Activated naive CD4-positive, alpha-beta T cell treated with anti-CD3 and anti-CD28 coated beads, Interleukin-2, amount 50 U/mL, for 72 hours (primary cell): ENCODE results near the gene SLIT1. TPM values are rescaled to one million over a fixed set of nuclear protein-coding genes. Genes with fewer than 3 reads are reported as not detected.

Source experiments
- ATAC-seq, 2 donors: fragments of 150-1000 bp; cut with Tn5 transposase; 2 replicates each; pipeline ENCODE4 v1.10.0; 2021; ENCODE audit warnings: mild to moderate bottlenecking in 2 of 2, moderate library complexity in 2 of 2
- DNase-seq, 2 donors: peaks; one replicate each; pipeline ENCODE4 v3.0.0; 2021 to 2022; ENCODE audit warnings: low spot score in 2 of 2
- H3K27ac Mint-ChIP-seq, 2 donors: one replicate each; pipeline ENCODE4 v1.8.0; 2022; ENCODE audit warnings: mild to moderate bottlenecking in 2 of 2, mixed read lengths in 2 of 2
- H3K36me3 Mint-ChIP-seq, 2 donors: one replicate each; pipeline ENCODE4 v1.8.0; 2022; ENCODE audit warnings: mixed read lengths in 2 of 2
- H3K9me3 Mint-ChIP-seq, 2 donors: one replicate each; pipeline ENCODE4 v1.8.0; 2022; ENCODE audit warnings: mixed read lengths in 2 of 2
- total RNA-seq, 2 donors: library from RNA; stranded (reverse); gene quantifications; one replicate each; pipeline ENCODE4 v1.2.3, GENCODE V29; 2022

SLIT1 gene
- total RNA-seq, 2 donors from 2014 or later, result 0.99 to 1.4 TPM

DNA sequence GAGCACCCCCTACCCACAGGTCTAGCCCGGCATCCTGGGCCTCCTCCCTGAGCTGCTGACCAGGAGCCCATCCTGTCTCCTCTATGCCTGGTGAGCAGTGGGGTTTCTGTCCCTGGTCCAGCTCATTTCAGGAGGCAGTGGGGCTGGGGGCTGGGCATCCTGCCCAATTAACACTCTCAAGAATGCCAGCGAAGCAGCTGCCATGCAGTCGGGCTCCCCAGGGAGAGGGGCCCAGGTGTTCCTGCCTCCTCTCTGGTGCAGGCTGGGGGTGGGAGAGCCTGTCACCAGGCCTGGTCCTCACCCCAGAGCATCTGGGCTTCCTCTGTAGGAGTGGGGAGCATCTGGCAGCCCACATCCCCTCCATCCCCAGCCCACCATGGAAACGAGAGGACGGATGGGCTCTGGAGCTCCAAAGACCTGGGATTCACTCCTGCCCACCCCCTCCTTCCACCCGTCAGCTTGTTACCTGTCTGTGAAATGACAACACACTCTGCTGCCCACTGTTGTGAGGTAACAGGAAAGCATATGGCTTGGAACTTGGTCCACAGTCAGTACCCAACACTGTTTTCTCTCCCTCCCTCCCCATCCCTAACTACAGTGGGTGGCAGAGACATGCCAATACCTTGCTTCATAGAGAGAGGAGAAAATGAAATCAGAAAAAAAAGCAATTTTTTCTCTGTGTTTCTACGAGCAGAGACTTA is 69.1 kb downstream of the SLIT1 start:
- no peak overlapping the region for H3K27ac Mint-ChIP-seq
- H3K9me3 Mint-ChIP-seq, result no peaks in the 10 kb centered on the region
- DNase-seq, result no peak
- no peak for ATAC-seq
- H3K36me3 Mint-ChIP-seq, result no peaks in the 10 kb centered on the region

DNA sequence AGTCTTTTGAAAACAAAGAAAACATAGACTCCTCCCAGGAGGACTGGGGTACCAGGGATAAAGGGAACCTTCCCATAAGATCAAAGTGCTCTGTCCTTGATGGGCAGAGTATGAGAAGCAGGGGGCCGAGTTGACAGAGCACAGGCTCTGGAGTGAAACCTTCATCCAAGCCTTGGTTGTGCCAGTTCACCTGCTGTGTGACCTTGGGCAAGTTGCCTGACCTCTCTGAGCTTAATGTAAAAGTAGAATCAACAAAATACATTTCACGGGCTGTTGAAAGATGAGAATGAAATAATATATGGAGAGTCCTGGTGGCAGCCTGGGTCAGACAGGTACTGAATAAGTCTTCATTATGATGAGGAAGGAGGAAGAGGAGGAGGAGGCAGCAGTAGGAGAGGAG is 69.9 kb downstream of the SLIT1 start:
- no peaks in the 10 kb centered on the region for H3K9me3 Mint-ChIP-seq
- DNase-seq (no peak), ATAC-seq (no peak)
- H3K27ac Mint-ChIP-seq, result no peak overlapping the region
- no peaks in the 10 kb centered on the region for H3K36me3 Mint-ChIP-seq

DNA sequence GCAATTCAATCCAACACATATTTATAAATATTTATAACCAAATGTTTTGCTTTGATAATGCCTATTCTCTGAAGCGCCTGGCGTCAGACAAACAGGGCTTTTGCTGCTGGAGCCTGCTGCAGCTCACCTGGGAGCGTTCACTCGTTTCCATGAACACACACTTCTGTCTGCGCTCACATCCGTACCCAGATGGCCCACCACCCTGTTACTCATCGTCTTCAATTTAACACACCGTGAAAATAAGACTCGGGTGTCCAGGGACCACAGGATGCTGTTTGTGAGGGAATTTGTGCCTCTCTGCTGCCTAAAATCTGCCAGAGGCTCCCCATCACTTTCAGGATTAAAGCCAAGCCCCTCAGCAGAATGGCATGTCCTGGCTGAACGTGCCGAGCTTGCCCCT is 74.1 kb downstream of the SLIT1 start:
- Mint-ChIP-seq H3K9me3 (no peaks in the 10 kb centered on the region), H3K27ac (no peak overlapping the region), H3K36me3 (no peaks in the 10 kb centered on the region)
- no peak for DNase-seq
- ATAC-seq, result no peak

DNA sequence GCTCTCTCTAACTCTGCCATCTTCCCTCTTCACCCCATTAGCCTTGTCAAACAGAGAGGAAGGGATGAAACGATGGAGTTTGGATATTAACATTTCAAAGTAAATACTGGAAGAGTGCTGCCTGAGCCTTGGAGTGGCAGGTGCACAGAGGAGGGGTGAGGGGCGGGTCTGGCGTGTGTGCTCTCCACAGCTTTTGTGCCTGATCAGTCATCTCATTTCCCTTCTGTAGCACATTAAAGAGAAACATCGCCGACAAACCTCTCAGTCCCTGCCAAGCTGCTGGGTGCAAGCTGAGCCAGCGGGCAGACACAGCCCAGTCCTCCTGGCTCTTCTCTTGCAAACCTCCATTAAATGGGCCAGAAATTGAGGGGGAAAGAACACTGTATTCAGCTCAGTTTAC is 76.2 kb downstream of the SLIT1 start:
- Mint-ChIP-seq H3K27ac (no peak overlapping the region), H3K36me3 (no peaks in the 10 kb centered on the region), H3K9me3 (no peaks in the 10 kb centered on the region)
- DNase-seq, result no peak
- ATAC-seq, result no peak

DNA sequence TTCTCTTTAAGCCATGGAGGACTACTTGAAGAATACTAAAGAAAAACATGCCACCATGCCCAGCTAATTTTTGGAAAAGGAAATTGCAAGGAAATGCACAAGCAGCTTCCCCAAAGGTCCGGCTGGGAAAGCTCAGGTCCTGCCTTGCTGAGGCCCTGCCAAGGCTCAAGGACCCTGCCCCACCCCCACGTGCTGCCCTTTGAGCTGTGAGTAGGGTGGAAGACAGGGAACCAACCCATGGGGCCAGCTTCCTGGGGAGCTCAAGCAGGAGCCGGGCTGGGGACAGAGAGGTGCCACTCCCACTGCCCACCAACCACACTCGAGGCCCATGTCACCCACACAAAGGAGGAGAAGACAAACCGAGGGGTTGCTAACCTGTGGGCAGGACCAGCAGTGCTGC is 78.2 kb downstream of the SLIT1 start:
- ATAC-seq (no peak), DNase-seq (no peak)
- no peaks in the 10 kb centered on the region for H3K36me3 Mint-ChIP-seq
- H3K9me3 Mint-ChIP-seq, result no peaks in the 10 kb centered on the region
- no peak overlapping the region for H3K27ac Mint-ChIP-seq

DNA sequence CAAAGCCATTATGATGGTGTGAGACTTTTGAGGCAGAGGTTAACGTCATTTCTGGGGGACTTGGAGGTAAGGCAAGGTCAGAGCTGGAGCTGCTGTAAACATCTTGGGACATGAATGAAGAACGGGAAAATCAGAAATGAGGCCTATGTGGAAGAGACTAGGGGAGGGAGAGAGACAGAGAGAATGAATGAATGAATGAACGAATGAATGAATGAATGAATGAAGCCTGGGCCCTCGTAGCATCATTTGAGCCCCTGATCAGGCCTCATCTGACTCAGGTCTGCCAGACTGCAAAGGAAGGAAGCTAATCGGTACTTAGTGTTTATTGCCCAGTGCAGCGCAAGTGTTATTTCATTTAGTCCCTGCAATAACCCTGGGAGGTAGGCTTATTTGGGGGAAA is 79.6 kb downstream of the SLIT1 start:
- no peak overlapping the region for H3K27ac Mint-ChIP-seq
- ATAC-seq, result no peak
- no peaks in the 10 kb centered on the region for H3K36me3 Mint-ChIP-seq
- no peak for DNase-seq
- H3K9me3 Mint-ChIP-seq, result no peaks in the 10 kb centered on the region

DNA sequence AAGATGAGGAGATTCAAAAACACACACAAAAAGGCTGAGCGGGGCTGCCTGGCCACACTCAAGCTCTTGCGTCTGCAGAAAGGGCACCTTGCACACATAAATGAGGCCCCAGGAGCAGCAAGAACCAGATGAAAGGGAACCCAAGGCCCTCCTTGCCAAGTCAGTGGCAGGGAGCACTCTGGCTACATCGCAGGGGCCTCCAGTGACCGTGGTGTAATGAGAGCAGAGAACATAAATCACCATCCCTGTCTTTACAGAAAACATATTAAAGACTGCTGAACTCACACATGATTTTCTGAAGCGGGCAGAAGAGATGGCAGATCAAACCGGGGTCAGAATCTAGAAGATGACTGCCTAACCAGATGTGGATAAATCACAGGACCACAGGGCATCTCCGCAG is 80.5 kb downstream of the SLIT1 start:
- Mint-ChIP-seq H3K9me3 (no peaks in the 10 kb centered on the region), H3K36me3 (no peaks in the 10 kb centered on the region), H3K27ac (no peak overlapping the region)
- no peak for ATAC-seq
- no peak for DNase-seq

DNA sequence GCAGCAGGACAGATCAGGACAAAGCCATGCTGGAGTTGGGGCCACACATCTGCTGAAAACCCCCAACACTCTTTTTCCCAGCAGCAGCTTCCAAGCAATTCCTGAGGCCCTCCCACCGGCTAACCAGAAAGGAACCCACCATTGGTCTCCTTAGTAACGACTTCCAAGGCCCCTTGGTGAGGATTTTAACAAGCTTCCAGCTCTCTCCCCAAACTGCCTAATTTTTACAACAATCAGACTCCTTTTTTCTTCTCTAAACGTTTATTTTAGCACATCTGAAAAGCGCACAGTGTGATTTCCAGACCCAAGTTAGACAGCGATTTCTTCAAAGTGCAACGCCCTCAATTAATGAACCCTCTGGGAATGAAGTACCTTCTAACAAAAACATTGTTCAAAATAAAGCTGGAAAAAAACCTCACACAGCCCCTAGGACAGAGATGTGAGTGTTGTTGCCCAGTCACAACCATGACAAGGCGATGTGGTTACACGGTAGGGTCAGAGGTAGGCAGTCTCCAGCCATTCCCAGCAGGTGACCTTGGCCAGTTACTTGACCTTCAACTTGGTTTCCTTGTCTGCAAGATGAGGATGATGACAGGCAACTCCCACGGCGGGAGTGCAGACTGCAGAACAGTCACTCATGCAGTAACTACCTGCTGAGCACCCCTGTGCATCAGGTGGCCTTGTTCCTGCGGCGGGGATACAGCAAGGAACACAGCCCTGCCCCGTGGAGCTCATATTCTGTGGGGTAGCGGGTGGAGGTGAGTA is 82.3 kb downstream of the SLIT1 start:
- Mint-ChIP-seq H3K9me3 (no peaks in the 10 kb centered on the region), H3K36me3 (no peaks in the 10 kb centered on the region), H3K27ac (peak overlapping the region in 1 of 2 donors; percentile 1)
- DNase-seq, result no peak
- ATAC-seq, result no peak

DNA sequence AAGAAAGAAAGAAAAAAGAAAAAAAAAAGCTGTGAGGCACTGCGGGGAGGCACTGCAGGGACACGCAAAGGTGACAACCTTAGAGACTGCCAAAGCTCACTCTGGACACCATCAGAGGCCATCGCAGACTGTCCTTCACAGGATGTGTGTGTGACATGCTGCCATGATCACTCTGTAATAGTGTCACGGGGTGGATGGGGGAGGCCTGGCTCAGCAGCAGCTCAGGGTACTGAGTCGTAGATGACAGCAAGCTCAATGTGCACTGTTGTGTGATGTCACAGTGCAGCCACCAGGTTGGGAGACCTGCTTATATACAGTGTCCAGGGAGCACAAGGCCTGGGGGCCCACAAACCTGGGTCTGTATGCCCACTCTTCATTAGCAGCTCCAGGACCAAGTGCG is 83.3 kb downstream of the SLIT1 start:
- no peak for ATAC-seq
- H3K9me3 Mint-ChIP-seq, result no peaks in the 10 kb centered on the region
- H3K27ac Mint-ChIP-seq, result no peak overlapping the region
- DNase-seq, result no peak
- H3K36me3 Mint-ChIP-seq, result no peaks in the 10 kb centered on the region

DNA sequence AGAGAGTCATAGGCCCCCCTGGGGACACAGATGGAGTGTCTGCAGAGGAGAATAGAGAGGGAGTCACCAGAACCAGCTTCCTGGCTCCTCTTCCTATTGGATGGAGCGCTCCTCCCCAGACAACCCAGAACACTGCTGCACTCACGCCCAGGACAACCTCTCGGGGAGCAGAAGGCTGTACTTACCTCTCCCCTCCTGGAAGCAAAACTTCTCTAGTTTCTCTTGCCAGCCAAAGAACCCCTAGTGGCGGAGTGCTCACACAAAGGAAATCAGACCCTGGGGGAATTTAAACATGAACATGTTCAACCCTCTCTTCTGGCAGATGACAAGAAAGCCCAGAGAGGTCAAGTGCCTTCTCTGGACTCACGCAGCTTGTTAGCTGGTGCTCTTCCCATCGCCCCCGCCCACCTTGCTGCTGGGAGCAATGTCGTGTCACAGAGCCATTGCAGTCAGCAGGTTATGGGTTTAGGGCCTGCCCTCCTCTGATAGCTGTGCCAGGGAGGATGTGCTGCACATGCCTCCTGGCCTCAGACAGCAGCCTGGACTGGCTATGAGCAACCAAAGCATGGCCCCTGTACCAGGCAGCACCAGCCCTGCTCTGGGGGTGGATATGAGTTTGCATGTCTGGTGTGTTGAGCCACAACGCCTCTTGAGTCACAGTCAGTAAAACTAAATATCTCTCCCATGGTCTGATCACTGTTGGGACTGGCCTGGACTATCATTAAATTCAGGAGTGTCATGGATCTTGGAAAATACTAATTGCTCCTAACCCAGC is 84.4 kb downstream of the SLIT1 start:
- Mint-ChIP-seq H3K36me3 (no peaks in the 10 kb centered on the region), H3K27ac (no peak overlapping the region), H3K9me3 (no peaks in the 10 kb centered on the region)
- ATAC-seq (no peak), DNase-seq (no peak)

DNA sequence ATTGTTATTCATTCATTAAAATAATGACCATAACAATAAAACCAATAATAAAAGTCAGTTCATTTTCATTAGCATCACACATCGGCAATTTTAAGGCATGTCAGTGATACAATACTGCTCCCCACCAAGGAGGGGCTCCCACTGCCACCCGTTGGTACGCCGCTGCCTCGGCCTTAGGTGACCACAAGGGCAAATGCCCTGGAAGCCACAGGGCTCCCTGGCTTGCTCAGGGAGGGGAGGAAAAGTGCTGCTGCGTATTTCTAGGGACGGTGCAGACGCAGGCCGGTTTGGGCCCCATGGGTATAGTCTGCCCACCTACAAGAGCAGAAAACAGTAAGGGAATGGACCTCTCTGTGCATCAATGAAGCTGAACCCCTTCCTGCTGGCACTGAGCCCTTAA is 85.1 kb downstream of the SLIT1 start:
- ATAC-seq, result no peak
- Mint-ChIP-seq H3K27ac (no peak overlapping the region), H3K36me3 (no peaks in the 10 kb centered on the region), H3K9me3 (no peaks in the 10 kb centered on the region)
- DNase-seq, result no peak

DNA sequence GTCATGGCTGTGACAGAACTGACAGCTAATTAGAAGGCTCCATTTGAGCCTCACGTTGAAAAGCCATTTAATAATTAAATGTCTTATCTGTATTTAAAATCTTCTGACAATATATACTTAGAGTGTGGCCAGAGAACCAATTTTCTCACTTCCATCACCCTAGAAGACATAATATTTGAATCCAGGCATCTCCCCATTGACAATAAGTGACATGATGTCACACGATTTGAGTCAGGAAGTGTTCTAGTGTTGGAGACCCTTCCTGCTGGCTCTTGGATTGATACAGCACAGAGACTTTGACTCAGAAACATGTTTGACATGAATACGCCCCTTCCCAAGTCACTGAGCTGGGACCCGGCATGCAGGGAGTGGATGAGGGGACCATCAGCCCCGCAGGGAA is 85.9 kb downstream of the SLIT1 start:
- DNase-seq (no peak), ATAC-seq (no peak)
- Mint-ChIP-seq H3K9me3 (no peaks in the 10 kb centered on the region), H3K36me3 (no peaks in the 10 kb centered on the region), H3K27ac (no peak overlapping the region)

DNA sequence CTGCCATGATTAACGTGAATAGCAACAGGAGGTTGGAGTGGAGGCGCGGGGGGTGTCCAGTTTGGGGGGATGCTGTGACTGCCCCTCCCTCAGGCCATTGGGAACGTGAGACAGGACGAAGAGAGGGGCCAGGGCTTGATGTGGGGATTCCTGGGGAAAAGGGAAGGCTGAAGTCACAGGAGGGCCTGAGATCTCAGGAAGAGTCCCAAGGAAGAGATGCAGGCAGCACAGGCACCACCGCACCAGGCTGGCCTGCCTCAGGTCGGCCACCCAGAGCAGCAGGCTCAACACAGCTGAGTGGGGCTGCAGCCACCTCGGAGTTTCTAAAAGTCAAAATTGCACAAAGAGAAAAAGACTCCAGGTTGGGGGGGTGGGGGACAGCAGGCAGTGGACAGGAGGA is 86.7 kb downstream of the SLIT1 start:
- ATAC-seq, result no peak
- no peaks in the 10 kb centered on the region for H3K9me3 Mint-ChIP-seq
- no peak overlapping the region for H3K27ac Mint-ChIP-seq
- no peaks in the 10 kb centered on the region for H3K36me3 Mint-ChIP-seq
- no peak for DNase-seq

DNA sequence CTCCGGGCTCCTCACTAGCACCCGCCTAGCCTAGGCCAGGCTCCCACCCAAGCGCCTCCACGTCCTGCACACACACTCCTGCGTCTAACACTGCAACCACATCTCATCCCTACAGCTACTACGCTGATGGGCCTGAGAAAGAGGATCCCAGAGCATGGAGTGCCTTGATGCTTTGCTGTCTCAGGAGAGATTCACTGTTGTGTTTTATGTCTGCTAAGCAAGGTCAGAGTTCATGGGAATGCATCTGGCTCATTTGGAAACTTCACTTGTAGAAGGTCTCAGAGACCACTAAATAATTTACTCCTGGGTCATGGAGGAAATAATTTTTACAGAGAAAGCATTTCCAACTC is 88.7 kb downstream of the SLIT1 start:
- DNase-seq (no peak), ATAC-seq (no peak)
- no peaks in the 10 kb centered on the region for H3K36me3 Mint-ChIP-seq
- no peak overlapping the region for H3K27ac Mint-ChIP-seq
- no peaks in the 10 kb centered on the region for H3K9me3 Mint-ChIP-seq

DNA sequence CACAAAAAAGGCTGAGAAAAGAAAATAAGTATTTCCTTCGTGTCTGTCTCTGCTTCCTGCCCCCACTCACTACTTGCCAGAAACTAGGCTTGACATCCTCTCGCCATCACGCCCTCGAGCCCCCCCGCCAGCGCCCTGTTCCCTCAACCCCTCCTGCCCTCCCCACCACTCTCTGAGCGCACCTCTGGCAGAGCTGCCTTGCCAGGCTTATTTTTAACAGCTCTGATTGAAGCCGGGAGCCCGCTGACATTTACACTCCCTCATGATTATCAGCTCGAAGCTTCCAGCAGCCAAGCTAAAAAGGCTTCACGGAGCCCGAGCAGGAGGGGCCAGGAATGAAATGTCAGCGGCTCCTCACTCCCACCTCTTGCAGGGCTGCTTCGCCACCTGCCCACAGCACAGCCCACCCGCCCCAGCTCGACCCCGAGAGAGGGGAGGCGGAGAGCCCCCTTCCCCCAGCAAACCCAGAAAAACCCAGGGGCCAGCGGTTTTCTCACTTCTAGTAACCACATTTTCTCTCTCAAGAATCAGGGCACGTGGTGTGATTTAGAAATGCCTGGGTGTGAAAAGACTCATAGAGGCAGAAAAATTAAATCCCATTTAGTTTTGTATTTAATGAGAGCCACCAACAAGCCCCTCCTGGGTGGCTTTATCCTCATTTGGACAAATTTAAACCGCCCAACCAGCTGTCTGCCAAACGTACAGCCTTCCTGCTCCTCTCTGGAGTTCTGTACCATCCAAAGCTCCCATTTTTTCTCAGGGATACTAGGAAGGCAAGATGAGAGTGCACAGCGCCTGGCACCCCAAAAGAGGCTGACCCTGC is 89.3 kb downstream of the SLIT1 start:
- Mint-ChIP-seq H3K27ac (no peak overlapping the region), H3K36me3 (no peaks in the 10 kb centered on the region), H3K9me3 (no peaks in the 10 kb centered on the region)
- DNase-seq (no peak), ATAC-seq (peak in 1 of 2 donors; percentile 16)

DNA sequence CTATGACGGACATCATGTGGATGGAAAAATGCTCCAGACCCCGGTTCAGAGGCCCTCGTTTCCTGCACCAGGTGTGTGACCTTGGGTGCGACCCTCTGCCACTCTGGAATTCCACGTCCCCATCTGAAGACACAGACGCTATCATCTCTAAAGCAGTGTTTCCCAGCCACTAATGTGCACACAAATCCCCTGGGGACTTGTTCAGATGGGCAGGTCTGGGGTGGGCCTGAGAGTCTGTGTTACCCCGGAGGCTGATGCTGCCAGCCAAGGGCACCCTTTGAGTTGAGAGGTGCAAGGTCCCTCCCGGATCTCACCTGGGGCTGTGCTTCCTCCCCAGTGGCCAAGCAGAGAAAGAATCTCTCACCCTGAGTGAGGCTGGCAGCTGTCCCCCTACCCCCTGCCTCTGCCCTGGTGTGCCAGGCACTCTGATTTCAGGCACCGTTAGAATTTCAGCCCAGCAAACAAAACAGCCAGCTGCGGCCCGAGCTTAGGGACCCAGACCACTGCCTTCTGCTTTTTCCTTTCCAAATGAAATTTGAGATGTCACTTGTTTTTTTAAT is 90.0 kb downstream of the SLIT1 start:
- no peaks in the 10 kb centered on the region for H3K36me3 Mint-ChIP-seq
- DNase-seq, result no peak
- H3K27ac Mint-ChIP-seq, result no peak overlapping the region
- no peaks in the 10 kb centered on the region for H3K9me3 Mint-ChIP-seq
- no peak for ATAC-seq

DNA sequence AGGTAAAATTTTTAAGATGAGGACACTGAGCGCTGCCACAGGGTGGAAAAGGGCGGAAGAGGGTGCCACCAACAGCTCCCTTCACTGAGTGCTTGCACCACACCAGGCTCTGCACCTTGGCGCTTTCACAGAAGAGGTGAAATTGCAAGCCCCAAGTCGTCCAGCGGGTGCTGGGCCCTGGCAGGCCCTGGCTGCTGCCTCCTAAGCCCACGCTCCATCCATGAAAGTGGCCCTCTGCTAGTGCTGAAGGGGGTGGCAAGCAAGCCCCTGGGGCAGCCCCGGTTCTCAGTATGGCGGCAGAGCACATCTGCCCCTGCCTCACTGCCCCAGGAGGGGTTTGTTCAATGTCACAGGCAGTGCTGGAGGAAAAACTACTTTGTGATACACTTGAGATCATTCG is 95.1 kb downstream of the SLIT1 start:
- DNase-seq (no peak), ATAC-seq (no peak)
- Mint-ChIP-seq H3K9me3 (no peaks in the 10 kb centered on the region), H3K36me3 (no peaks in the 10 kb centered on the region), H3K27ac (no peak overlapping the region)
